ENCODE results near the gene PPFIA3.

DNA sequence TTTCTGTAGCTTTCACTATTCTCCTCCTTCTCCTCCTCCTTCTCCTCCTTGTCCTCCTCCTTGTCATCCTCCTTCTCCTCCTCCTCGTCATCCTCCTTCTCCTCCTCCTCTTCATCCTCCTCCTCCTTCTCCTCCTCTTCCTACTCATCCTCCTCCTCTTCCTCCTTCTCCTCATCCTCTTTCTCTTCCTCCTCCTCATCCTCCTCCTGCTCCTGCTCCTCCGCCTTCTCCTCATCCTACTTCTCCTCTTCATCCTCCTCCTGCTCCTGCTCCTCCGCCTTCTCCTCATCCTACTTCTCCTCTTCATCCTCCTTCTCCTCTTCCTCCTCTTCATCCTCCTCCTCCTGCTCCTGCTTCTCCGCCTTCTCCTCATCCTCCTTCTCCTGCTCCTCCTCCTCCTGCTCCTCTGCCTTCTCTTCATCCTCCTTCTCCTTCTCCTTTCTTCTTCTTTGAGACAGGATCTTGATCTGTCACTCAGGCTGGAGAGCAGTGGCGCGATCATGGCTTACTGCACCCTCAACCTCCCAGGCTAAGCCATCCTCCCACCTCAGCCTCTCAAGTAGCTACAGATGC, 74.6 kb downstream of the PPFIA3 start:
- TF ChIP-seq POLR2A (IDR thresholded peaks at IDR 0.05) = no peak
- TF ChIP-seq, protein P1, sequence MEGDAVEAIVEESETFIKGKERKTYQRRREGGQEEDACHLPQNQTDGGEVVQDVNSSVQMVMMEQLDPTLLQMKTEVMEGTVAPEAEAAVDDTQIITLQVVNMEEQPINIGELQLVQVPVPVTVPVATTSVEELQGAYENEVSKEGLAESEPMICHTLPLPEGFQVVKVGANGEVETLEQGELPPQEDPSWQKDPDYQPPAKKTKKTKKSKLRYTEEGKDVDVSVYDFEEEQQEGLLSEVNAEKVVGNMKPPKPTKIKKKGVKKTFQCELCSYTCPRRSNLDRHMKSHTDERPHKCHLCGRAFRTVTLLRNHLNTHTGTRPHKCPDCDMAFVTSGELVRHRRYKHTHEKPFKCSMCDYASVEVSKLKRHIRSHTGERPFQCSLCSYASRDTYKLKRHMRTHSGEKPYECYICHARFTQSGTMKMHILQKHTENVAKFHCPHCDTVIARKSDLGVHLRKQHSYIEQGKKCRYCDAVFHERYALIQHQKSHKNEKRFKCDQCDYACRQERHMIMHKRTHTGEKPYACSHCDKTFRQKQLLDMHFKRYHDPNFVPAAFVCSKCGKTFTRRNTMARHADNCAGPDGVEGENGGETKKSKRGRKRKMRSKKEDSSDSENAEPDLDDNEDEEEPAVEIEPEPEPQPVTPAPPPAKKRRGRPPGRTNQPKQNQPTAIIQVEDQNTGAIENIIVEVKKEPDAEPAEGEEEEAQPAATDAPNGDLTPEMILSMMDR (IDR thresholded peaks at IDR 0.05) = no peak

Measured in esophagus squamous epithelium (tissue), 4 donors.